Measurements from ENCODE around the gene KRTAP4-7. TPM values are rescaled to one million over a fixed set of nuclear protein-coding genes. Genes with fewer than 3 reads are reported as not detected.
"Not testable (repeated sequence)": the region's sequence is repeated elsewhere in the genome, so short reads cannot be mapped to it uniquely, and the experiment has no call there.

The KRTAP4-7 gene
- not detected for total RNA-seq

GRCh38 chr17:41084100-41084856 is at the start of gene KRTAP4-7:
Gene KRTAP4-7 (plus strand): TSS chr17:41084150. CDS start chr17:41084207, 57 bp downstream.
- ATAC-seq; DNase-seq (ENCODE audit: low spot score): not testable (repeated sequence)

GRCh38 chr17:41034346-41034935 is 49.5 kb upstream of the KRTAP4-7 start, which contains the start of gene KRTAP1-3:
Gene KRTAP1-3 (minus strand): TSS chr17:41034874. CDS start chr17:41034821, 53 bp downstream.
- not testable (repeated sequence) for DNase-seq (ENCODE audit: low spot score); ATAC-seq

GRCh38 chr17:41037853-41038350 is 46.0 kb upstream of the KRTAP4-7 start:
- DNase-seq (ENCODE audit: low spot score) = no peak
- no peak for ATAC-seq

GRCh38 chr17:41040783-41041571 is 43.0 kb upstream of the KRTAP4-7 start, which contains the start of gene KRTAP1-1:
Gene KRTAP1-1 (minus strand): TSS chr17:41041450. CDS start chr17:41041397, 53 bp downstream.
- not testable (repeated sequence) for DNase-seq (ENCODE audit: low spot score); ATAC-seq

GRCh38 chr17:41042953-41043352 is 41.0 kb upstream of the KRTAP4-7 start:
- ATAC-seq = no peak
- DNase-seq (ENCODE audit: low spot score) = no peak

- not testable (repeated sequence) for ATAC-seq; DNase-seq (ENCODE audit: low spot score)
Observed at GRCh38 chr17:41046735-41047465, 37.0 kb upstream of the KRTAP4-7 start, which contains the start of gene KRTAP2-1. Gene KRTAP2-1 (minus strand): TSS chr17:41047316. CDS start chr17:41047267, 49 bp downstream.

- ATAC-seq (no peak), DNase-seq (ENCODE audit: low spot score) (no peak)
Observed at GRCh38 chr17:41048441-41048840, 35.5 kb upstream of the KRTAP4-7 start.

- no peak for ATAC-seq
- DNase-seq (ENCODE audit: low spot score) = no peak
Observed at GRCh38 chr17:41049110-41049509, 34.8 kb upstream of the KRTAP4-7 start.

GRCh38 chr17:41052566-41052965 is 31.4 kb upstream of the KRTAP4-7 start:
- ATAC-seq = no peak
- DNase-seq (ENCODE audit: low spot score) = no peak

- ATAC-seq (no peak), DNase-seq (ENCODE audit: low spot score) (no peak)
Observed at GRCh38 chr17:41054025-41054424, 29.9 kb upstream of the KRTAP4-7 start.

- DNase-seq (ENCODE audit: low spot score); ATAC-seq: not testable (repeated sequence)
Observed at GRCh38 chr17:41054556-41054955, 29.4 kb upstream of the KRTAP4-7 start.

GRCh38 chr17:41055130-41055529 is 28.8 kb upstream of the KRTAP4-7 start, which contains the start of gene KRTAP2-2:
Gene KRTAP2-2 (minus strand): TSS chr17:41055230. CDS start chr17:41055211, 19 bp downstream.
- ATAC-seq; DNase-seq (ENCODE audit: low spot score): not testable (repeated sequence)

GRCh38 chr17:41057547-41057946 is 26.4 kb upstream of the KRTAP4-7 start:
- ATAC-seq (no peak), DNase-seq (ENCODE audit: low spot score) (no peak)

GRCh38 chr17:41058741-41059140 is 25.2 kb upstream of the KRTAP4-7 start:
- DNase-seq (ENCODE audit: low spot score) (no peak), ATAC-seq (no peak)

GRCh38 chr17:41059276-41060051 is 24.5 kb upstream of the KRTAP4-7 start:
- ATAC-seq; DNase-seq (ENCODE audit: low spot score): not testable (repeated sequence)

- ATAC-seq (no peak), DNase-seq (ENCODE audit: low spot score) (no peak)
Observed at GRCh38 chr17:41060052-41060604, 23.8 kb upstream of the KRTAP4-7 start, which contains the start of gene KRTAP2-3. Gene KRTAP2-3 (minus strand): TSS chr17:41060114. CDS start chr17:41060050, 64 bp downstream.

GRCh38 chr17:41061964-41062363 is 22.0 kb upstream of the KRTAP4-7 start:
- ATAC-seq (no peak), DNase-seq (ENCODE audit: low spot score) (no peak)

GRCh38 chr17:41063449-41063848 is 20.5 kb upstream of the KRTAP4-7 start:
- DNase-seq (ENCODE audit: low spot score) (no peak), ATAC-seq (no peak)

GRCh38 chr17:41064301-41064700 is 19.6 kb upstream of the KRTAP4-7 start:
- ATAC-seq (no peak), DNase-seq (ENCODE audit: low spot score) (no peak)
